Neutrophil (primary cell): ENCODE measurements around the gene HOXA1.
A peak's percentile ranks its signal among the peaks of the same experiment; 100 is the strongest.

Source experiments
- H3K27ac ChIP-seq: fragments of 200-600 bp; sonication (generic); 2 replicates; pipeline ENCODE4 v1.5.1; 2016; ENCODE audit warnings: mild to moderate bottlenecking, moderate library complexity
- H3K27me3 ChIP-seq: fragments of 200-600 bp; sonication (generic); 2 replicates; pipeline ENCODE4 v1.6.0; 2016; ENCODE audit warnings: mild to moderate bottlenecking
- H3K36me3 ChIP-seq: fragments of 200-600 bp; sonication (generic); 2 replicates; pipeline ENCODE4 v1.5.1; 2017
- H3K4me1 ChIP-seq, 2 experiments: fragments of 200-600 bp in 1 of 2; sonication (generic) in 1 of 2; 1 replicate in 1 of 2; 2 replicates in 1 of 2; pipeline versions ENCODE4 v1.5.1 to v1.6.1; 2013 to 2016; ENCODE audit warnings: low read depth in 1 of 2, low read length in 1 of 2, mild to moderate bottlenecking in 1 of 2, moderate library complexity in 1 of 2; ENCODE audit not compliant: control insufficient read depth in 1 of 2, insufficient read depth in 1 of 2
- H3K4me3 ChIP-seq, 2 experiments: fragments of 200-600 bp in 1 of 2; sonication (generic) in 1 of 2; 1 replicate in 1 of 2; 2 replicates in 1 of 2; pipeline ENCODE4 v1.5.1; 2013 to 2016; ENCODE audit warnings: low read depth in 1 of 2, low read length in 1 of 2, mild to moderate bottlenecking in 1 of 2, moderate library complexity in 1 of 2
- H3K9me3 ChIP-seq: fragments of 200-600 bp; sonication (generic); 2 replicates; pipeline ENCODE4 v1.5.1; 2016
- TF ChIP-seq, protein P1 (sequence below): fragments of 200-600 bp; sonication (generic); IDR thresholded peaks from 2 replicates; pipeline ENCODE4 v1.5.1; 2016; ENCODE audit warnings: antibody characterized with exemption

HOXA1 gene

DNA sequence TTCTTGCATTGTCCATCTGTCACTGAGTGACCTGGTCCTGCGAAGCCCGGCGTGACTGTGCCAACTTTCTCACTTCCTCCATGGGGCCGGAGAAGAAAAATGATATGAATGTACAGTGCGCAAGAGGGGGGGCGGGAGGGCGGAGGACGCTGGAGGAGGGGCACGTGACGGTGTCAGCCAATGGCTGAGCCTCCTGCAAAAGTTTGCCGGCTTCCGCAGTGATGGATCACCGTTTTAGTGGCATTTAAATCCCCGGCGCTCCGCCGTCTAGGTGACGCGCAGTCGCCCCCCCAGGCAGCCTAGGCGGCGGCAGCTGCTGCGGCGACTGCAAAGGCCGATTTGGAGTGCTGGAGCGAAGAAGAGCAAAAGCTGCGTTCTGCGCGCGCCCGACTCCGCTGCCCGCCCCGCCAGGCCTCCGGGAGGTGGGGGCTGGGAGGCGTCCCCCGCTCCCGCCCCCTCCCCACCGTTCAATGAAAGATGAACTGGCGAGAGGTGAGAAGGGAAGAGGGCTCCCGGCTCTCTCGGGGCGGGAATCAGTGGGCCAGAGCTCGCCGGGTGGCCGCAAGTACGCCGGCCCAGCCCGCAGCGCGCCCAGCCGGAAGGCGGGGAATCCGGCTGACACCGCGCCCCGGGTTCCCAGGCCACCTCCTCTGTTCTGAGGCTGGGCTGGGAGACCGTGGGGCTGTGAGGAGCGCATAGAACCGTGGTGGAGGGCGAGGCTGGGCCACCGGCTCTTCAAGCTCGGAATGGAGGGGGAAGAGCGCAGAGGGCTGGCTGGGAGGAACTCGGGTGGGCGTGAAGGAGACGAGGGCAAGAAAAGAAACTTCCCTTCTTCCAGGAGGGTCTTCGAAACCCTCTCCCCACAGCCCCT lies at the start of gene HOXA1:
Gene HOXA1 (minus strand): TSS at position 104 of the 871 bp plus-strand sequence. CDS start 88 bp downstream, at position 16.
- H3K27me3 ChIP-seq: peaks cover 84% of the 10 kb centered on the region
- TF ChIP-seq, protein P1, sequence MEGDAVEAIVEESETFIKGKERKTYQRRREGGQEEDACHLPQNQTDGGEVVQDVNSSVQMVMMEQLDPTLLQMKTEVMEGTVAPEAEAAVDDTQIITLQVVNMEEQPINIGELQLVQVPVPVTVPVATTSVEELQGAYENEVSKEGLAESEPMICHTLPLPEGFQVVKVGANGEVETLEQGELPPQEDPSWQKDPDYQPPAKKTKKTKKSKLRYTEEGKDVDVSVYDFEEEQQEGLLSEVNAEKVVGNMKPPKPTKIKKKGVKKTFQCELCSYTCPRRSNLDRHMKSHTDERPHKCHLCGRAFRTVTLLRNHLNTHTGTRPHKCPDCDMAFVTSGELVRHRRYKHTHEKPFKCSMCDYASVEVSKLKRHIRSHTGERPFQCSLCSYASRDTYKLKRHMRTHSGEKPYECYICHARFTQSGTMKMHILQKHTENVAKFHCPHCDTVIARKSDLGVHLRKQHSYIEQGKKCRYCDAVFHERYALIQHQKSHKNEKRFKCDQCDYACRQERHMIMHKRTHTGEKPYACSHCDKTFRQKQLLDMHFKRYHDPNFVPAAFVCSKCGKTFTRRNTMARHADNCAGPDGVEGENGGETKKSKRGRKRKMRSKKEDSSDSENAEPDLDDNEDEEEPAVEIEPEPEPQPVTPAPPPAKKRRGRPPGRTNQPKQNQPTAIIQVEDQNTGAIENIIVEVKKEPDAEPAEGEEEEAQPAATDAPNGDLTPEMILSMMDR: no peak
- H3K9me3 ChIP-seq: no peaks in the 10 kb centered on the region
- peak within 1 kb of the TSS; percentile 96 for H3K27ac ChIP-seq
- peaks cover 32 to 36% of the 10 kb centered on the region in 2 experiments for H3K4me1 ChIP-seq
- peaks cover 28% of the 10 kb centered on the region for H3K36me3 ChIP-seq
- H3K4me3 ChIP-seq: peak within 1 kb of the TSS; percentile 95 to 99

DNA sequence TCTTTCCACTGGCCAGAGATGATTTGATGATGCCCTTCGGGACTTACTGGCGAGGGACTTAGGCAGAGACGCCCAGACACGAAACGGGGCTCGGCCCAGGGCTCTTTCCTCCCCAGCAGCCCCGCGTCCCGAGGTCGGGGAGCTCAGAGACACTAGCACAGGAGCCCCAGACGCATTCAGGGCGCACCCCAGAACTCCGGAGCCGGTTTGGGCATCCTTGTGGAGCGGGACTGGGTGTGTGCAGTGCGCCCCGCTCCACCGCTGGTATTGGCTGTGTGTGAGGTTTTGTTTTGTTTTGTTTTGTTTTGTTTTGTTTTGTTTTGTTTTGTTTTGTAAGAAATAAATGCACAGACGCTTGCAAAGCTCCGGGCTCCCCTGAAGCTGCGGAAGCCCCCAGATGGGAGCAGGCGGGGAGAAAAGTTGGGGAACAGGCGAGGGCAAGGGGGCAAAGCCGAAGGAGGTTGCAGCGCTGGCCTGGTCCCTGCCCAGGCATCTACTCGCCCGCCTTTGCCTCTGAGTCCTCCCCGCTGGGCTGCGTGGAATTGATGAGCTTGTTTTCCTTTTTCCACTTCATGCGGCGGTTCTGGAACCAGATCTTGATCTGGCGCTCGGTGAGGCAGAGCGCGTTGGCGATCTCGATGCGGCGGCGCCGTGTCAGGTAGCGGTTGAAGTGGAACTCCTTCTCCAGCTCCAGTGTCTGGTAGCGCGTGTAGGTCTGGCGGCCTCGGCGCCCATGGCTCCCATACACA lies 49.5 kb upstream of the HOXA1 start:
- Histone ChIP-seq H3K4me1 (peaks cover 10 to 15% of the 10 kb centered on the region in 2 experiments), H3K4me3 (no peak overlapping the region), H3K27ac (no peak overlapping the region), H3K27me3 (peaks cover 82% of the 10 kb centered on the region), H3K36me3 (no peaks in the 10 kb centered on the region), H3K9me3 (no peaks in the 10 kb centered on the region)
- TF ChIP-seq, protein P1: no peak

DNA sequence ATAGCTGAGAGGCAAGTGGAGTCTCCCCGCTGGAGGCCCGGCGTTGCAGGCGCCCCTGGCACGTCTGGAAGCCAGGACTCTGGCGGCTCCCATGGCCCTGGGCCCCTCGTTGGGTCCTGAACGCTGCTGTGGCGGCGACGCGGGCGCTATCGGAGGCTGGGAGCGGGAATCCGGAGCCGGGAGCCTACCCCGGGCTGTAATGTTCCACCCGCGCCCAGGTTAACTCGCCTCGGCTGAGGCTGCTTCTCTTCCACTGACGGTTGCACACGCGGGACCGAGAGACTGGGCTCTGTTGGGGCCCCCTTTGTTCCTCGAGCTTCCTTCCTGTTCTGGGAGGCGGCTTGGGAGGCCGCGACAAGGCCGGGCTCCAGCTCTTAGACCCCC lies 49.0 kb upstream of the HOXA1 start:
- Histone ChIP-seq H3K27ac (no peak overlapping the region), H3K9me3 (no peaks in the 10 kb centered on the region), H3K4me1 (peaks cover 9 to 12% of the 10 kb centered on the region in 2 experiments), H3K36me3 (no peaks in the 10 kb centered on the region), H3K4me3 (no peak overlapping the region), H3K27me3 (peaks cover 78% of the 10 kb centered on the region)
- TF ChIP-seq, protein P1: no peak

DNA sequence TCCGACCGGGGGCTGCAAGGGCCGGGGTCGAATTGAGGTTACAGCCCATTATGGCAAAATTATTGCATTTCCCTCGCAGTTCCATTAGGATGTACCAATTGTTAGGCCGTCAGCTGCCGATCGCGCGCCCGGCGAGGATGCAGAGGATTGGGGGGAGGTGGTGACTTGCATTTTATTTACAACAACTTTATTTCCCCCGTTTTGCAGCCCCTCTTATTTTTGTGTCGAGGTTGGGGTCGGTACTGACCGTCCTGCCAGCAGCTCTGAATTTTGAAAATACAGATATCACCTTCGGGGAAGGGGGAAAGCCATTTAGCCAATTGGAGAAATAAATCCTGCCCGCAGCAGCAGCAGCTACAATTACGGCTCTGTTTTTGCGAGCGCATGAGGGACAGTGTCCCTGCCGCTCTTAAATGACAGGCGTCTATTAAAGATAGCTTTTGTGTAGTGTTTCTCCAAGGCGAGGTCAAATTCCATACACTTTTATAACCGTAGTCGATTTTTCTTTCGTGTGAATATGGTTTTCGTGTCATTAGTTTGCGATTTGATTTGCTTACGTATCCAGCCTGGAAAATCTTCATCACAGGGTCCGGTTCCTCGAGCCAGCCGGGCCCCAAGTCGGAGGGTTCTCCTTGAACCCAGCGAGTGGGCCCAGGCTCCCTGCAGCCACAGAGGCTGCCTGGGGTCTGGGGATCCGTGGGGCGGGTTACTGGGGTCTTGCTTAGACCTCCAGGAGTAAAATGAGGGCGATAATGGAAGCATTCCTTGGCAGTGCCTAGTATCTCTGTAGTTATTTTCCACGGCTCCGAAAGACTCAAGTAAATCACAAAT lies 48.4 kb upstream of the HOXA1 start:
- Histone ChIP-seq H3K9me3 (no peaks in the 10 kb centered on the region), H3K27me3 (peaks cover 78% of the 10 kb centered on the region), H3K36me3 (no peaks in the 10 kb centered on the region), H3K27ac (no peak overlapping the region), H3K4me1 (peaks cover 9 to 12% of the 10 kb centered on the region in 2 experiments), H3K4me3 (no peak overlapping the region)
- TF ChIP-seq, protein P1: no peak
